HepG2 (cell line): ENCODE measurements around the gene BTBD1. TPM values are rescaled to one million over a fixed set of nuclear protein-coding genes. Genes with fewer than 3 reads are reported as not detected.

Experiments used
- AHDC1 ChIP-seq: sonication (generic); formaldehyde crosslinking; IDR thresholded peaks from 2 replicates; pipeline ENCODE4 v1.5.1; 2020; ENCODE audit warnings: mild to moderate bottlenecking, missing genetic modification reagents, borderline replicate concordance
- ERF ChIP-seq: IDR thresholded peaks from 2 replicates; pipeline ENCODE4 v1.6.1; 2018; ENCODE audit warnings: missing biosample characterization, missing genetic modification reagents
- TCF12 ChIP-seq, 2 experiments: fragments of 450-650 bp in 1 of 2; sonication (generic) in 1 of 2; formaldehyde crosslinking in 1 of 2; IDR thresholded peaks; 2 replicates each; pipeline versions ENCODE4 v1.6.1 to v1.8.0; 2017 to 2022; ENCODE audit warnings: antibody characterized with exemption in 1 of 2, mild to moderate bottlenecking in 1 of 2, missing genetic modification reagents in 1 of 2, moderate library complexity in 1 of 2
- ZNF510 ChIP-seq: sonication (generic); formaldehyde crosslinking; IDR thresholded peaks from 2 replicates; pipeline ENCODE4 v1.4.0; 2020; ENCODE audit warnings: low read depth, mild to moderate bottlenecking, missing genetic modification reagents
- ZNF530 ChIP-seq: sonication (generic); formaldehyde crosslinking; IDR thresholded peaks from 2 replicates; pipeline ENCODE4 v1.5.0; 2020; ENCODE audit warnings: low read depth, mild to moderate bottlenecking, missing genetic modification reagents
- ZNF616 ChIP-seq: sonication (generic); formaldehyde crosslinking; IDR thresholded peaks from 2 replicates; pipeline ENCODE4 v1.5.0; 2020; ENCODE audit warnings: low read depth, mild to moderate bottlenecking, missing genetic modification reagents
- ZNF687 ChIP-seq: sonication (generic); formaldehyde crosslinking; IDR thresholded peaks from 2 replicates; pipeline ENCODE4 v1.5.1; 2020; ENCODE audit warnings: mild to moderate bottlenecking, missing genetic modification reagents, moderate library complexity
- ZNF816 ChIP-seq: sonication (generic); formaldehyde crosslinking; IDR thresholded peaks from 2 replicates; pipeline ENCODE4 v1.8.0; 2022; ENCODE audit warnings: missing genetic modification reagents, mild to moderate bottlenecking, borderline replicate concordance
- polyA plus RNA-seq, 8 experiments: library from polyadenylated mRNA; depleted of rRNA in 3 of 8; stranded (reverse) in 7 of 8; unstranded in 1 of 8; fragments of >200 nt; fragmentation: Illumina TruSeq in 4 of 8; extraction: Trizol in 4 of 8; gene quantifications; 2 replicates each; pipeline versions ENCODE4 v1.2.1 to v1.2.3, GENCODE V29; 2011 to 2016; ENCODE audit warnings: low read depth in 4 of 8, missing spikeins in 1 of 8, mixed read lengths in 1 of 8; ENCODE audit not compliant: insufficient read depth in 1 of 8
- total RNA-seq, 5 experiments: library from RNA; depleted of rRNA; stranded (reverse); fragments of >200 nt; fragmentation: Illumina TruSeq; extraction: Trizol; gene quantifications; 2 replicates each; pipeline ENCODE4 v1.2.3, GENCODE V29; 2016; ENCODE audit warnings: low read depth in 1 of 5
- TF ChIP-seq, protein P1 (sequence below): sonication (generic); formaldehyde crosslinking; IDR thresholded peaks from 2 replicates; pipeline ENCODE4 v1.8.0; 2022; ENCODE audit warnings: missing genetic modification reagents, mild to moderate bottlenecking, moderate library complexity, borderline replicate concordance

Gene BTBD1
- total and polyA plus RNA-seq, 2 of the 13 experiments (the other 11 are each of a cell fraction or from before 2014, with no cell fraction given) = 32.1 to 53.9 TPM

DNA sequence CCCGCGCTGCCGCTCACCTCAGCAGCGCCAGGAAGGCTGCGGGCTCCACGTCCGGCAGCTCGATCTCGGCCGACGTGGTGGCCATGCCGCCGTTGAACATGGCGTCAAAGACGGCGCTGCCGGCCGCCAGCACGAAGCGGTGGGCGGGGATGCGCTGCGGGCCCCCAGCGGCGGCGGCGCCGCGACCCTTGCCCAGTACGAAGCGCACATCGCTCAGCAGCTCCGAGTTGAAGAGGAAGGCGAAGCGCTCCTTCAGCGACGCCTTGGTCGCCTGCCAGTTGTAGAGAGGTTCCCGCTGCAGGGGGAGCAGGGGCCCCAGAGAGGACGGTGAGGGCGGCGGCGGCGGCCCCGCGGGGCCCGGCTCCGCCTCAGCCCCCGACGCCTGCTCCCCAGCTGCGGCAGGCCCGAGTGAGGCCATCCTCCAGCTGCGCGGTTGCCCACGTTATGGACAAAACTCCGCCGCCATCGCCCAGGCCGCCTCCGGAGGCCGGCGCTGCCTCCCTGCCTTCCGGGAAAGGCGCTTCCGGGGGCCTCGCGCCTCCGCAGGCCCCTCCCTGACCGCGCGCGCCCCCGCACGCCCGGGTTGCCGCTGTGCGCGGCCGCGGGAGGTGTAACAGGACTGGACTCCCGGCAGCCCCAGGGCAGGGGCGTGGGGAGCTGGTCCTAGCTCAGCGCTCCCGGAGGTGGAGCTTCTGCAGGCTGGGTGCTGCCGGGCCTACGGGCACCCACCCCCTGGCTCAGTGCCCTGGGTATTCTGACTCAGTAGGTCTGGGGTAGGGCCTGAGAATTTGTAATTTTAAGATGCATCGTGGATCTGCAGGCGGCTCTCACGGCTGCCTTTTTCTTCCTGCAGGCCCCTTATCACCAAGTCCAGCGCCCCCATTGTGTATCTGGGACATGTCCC, at the start of gene BTBD1 (continued):
- TF ChIP-seq AHDC1 (CRISPR knock-in tag) (no peak), TCF12 (IDR thresholded peaks at IDR 0.05) (no peak), TCF12 (CRISPR knock-in tag; IDR thresholded peaks at IDR 0.05) (peak; percentile 72; the same call in 1 of the 2 replicates), ZNF687 (CRISPR knock-in tag) (peak; percentile 95), ZNF816 (CRISPR knock-in tag) (no peak), ZNF616 (CRISPR knock-in tag) (no peak), ERF (CRISPR knock-in tag) (peak; percentile 88), ZNF510 (no peak), ZNF530 (CRISPR knock-in tag) (no peak)
- TF ChIP-seq, protein P1, sequence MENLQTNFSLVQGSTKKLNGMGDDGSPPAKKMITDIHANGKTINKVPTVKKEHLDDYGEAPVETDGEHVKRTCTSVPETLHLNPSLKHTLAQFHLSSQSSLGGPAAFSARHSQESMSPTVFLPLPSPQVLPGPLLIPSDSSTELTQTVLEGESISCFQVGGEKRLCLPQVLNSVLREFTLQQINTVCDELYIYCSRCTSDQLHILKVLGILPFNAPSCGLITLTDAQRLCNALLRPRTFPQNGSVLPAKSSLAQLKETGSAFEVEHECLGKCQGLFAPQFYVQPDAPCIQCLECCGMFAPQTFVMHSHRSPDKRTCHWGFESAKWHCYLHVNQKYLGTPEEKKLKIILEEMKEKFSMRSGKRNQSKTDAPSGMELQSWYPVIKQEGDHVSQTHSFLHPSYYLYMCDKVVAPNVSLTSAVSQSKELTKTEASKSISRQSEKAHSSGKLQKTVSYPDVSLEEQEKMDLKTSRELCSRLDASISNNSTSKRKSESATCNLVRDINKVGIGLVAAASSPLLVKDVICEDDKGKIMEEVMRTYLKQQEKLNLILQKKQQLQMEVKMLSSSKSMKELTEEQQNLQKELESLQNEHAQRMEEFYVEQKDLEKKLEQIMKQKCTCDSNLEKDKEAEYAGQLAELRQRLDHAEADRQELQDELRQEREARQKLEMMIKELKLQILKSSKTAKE (CRISPR knock-in tag) = no peak
